Endothelial cell of umbilical vein (primary cell): ENCODE results near the gene ZNF581.

Experiments
- CTCF ChIP-seq, 2 donors: IDR thresholded peaks; 1 replicate in 1 of 2; 2 replicates in 1 of 2; pipeline ENCODE4 v1.5.1; 2011; ENCODE audit warnings: low read length in 2 of 2, mild to moderate bottlenecking in 2 of 2, moderate library complexity in 2 of 2, control low read depth in 1 of 2, inconsistent platforms in 1 of 2, low read depth in 1 of 2; ENCODE audit not compliant: insufficient read depth in 1 of 2; ENCODE audit errors: extremely low read depth in 1 of 2
- EZH2 ChIP-seq: IDR thresholded peaks from 2 replicates; pipeline ENCODE4 v1.6.1; 2012; ENCODE audit warnings: borderline replicate concordance, low read depth, mild to moderate bottlenecking, moderate library complexity, low read length, inconsistent platforms; ENCODE audit not compliant: severe bottlenecking
- GATA2 ChIP-seq: IDR thresholded peaks from 2 replicates; pipeline ENCODE4 v1.7.0; 2011; ENCODE audit warnings: low read depth, mild to moderate bottlenecking, moderate library complexity, mixed read lengths, low read length; ENCODE audit not compliant: insufficient read length, insufficient read depth
- MAX ChIP-seq: IDR thresholded peaks from 2 replicates; pipeline ENCODE4 v1.6.1; 2011; ENCODE audit not compliant: insufficient read depth, insufficient read length
- POLR2A ChIP-seq: IDR thresholded peaks from 2 replicates; pipeline ENCODE4 v1.6.1; 2012; ENCODE audit warnings: low read depth, mild to moderate bottlenecking, control low read depth, low read length
- POLR2AphosphoS5 ChIP-seq: IDR thresholded peaks from 2 replicates; pipeline ENCODE4 v1.6.1; 2012; ENCODE audit warnings: low read depth, mild to moderate bottlenecking, control low read depth, low read length, moderate library complexity; ENCODE audit not compliant: insufficient read depth

- TF ChIP-seq POLR2A (no peak), CTCF (IDR thresholded peaks at IDR 0.05; ENCODE audit: extremely low read depth in 1 of 2, insufficient read depth in 1 of 2, low read depth in 1 of 2, low read length in 2 of 2) (no peak), GATA2 (no peak), EZH2 (no peak), MAX (no peak), POLR2AphosphoS5 (no peak)
Measured at GRCh38 chr19:55603581-55604292, 39.7 kb upstream of the ZNF581 start.
